ENCODE results near the gene CTSZ.
"Not testable (repeated sequence)": the region's sequence is repeated elsewhere in the genome, so short reads cannot be mapped to it uniquely, and the experiment has no call there.

The CTSZ gene

GRCh38 chr20:59016795-59017492 is 9.9 kb upstream of the CTSZ start:
- no peak for TF ChIP-seq CTCF (IDR thresholded peaks at IDR 0.05; ENCODE audit: extremely low read depth, missing control alignments)

GRCh38 chr20:59015812-59016711 is 9.0 kb upstream of the CTSZ start:
- DNase-seq (ENCODE audit: low spot score): no peak
- TF ChIP-seq CTCF (IDR thresholded peaks at IDR 0.05; ENCODE audit: extremely low read depth, missing control alignments): no peak

More at GRCh38 chr20:59016795-59017492, 9.9 kb upstream of the CTSZ start:
- no peak for DNase-seq (ENCODE audit: low spot score)

- no peak for TF ChIP-seq CTCF (IDR thresholded peaks at IDR 0.05; ENCODE audit: extremely low read depth, missing control alignments)
- DNase-seq (ENCODE audit: low spot score): no peak
Observed at GRCh38 chr20:59015411-59015810, 8.4 kb upstream of the CTSZ start.

- no peak for DNase-seq (ENCODE audit: low spot score)
Observed at GRCh38 chr20:59014680-59015389, 7.8 kb upstream of the CTSZ start.

GRCh38 chr20:59013959-59014608 is 7.0 kb upstream of the CTSZ start:
- no peak for DNase-seq (ENCODE audit: low spot score)
- no peak for TF ChIP-seq CTCF (IDR thresholded peaks at IDR 0.05; ENCODE audit: extremely low read depth, missing control alignments)

More at GRCh38 chr20:59014680-59015389, 7.8 kb upstream of the CTSZ start:
- no peak for TF ChIP-seq CTCF (IDR thresholded peaks at IDR 0.05; ENCODE audit: extremely low read depth, missing control alignments)

GRCh38 chr20:59013031-59013951 is 6.2 kb upstream of the CTSZ start:
- DNase-seq (ENCODE audit: low spot score): no peak
- no peak for TF ChIP-seq CTCF (IDR thresholded peaks at IDR 0.05; ENCODE audit: extremely low read depth, missing control alignments)

GRCh38 chr20:59011874-59012157 is 4.8 kb upstream of the CTSZ start:
- DNase-seq (ENCODE audit: low spot score): not testable (repeated sequence)

Data from GM20000 (cell line).